ENCODE data around the gene SHANK1.
"Not testable (repeated sequence)": the region's sequence is repeated elsewhere in the genome, so short reads cannot be mapped to it uniquely, and the experiment has no call there.

Gene SHANK1

GRCh38 chr19:50719566-50719965 is at the start of gene SHANK1:
TSS of gene SHANK1 (minus strand) at chr19:50719802. CDS start at chr19:50716919, 2,883 bp downstream.
- H3K4me3 ChIP-seq (ENCODE audit: low read depth, low read length) = no peak within 1 kb of the TSS
- TF ChIP-seq CTCF (IDR thresholded peaks at IDR 0.05; ENCODE audit: borderline replicate concordance, insufficient read depth, low read depth, low read length) = no peak

- no peak overlapping the region for H3K4me3 ChIP-seq (ENCODE audit: low read depth, low read length)
- no peak for TF ChIP-seq CTCF (IDR thresholded peaks at IDR 0.05; ENCODE audit: borderline replicate concordance, insufficient read depth, low read depth, low read length)
Observed at GRCh38 chr19:50768277-50768676, 48.7 kb upstream of the SHANK1 start.

GRCh38 chr19:50767263-50767662 is 47.7 kb upstream of the SHANK1 start:
- H3K4me3 ChIP-seq (ENCODE audit: low read depth, low read length) = not testable (repeated sequence)

GRCh38 chr19:50766746-50767145 is 47.1 kb upstream of the SHANK1 start:
- not testable (repeated sequence) for H3K4me3 ChIP-seq (ENCODE audit: low read depth, low read length)

GRCh38 chr19:50764409-50764808 is 44.8 kb upstream of the SHANK1 start:
- H3K4me3 ChIP-seq (ENCODE audit: low read depth, low read length) = no peak overlapping the region
- TF ChIP-seq CTCF (IDR thresholded peaks at IDR 0.05; ENCODE audit: borderline replicate concordance, insufficient read depth, low read depth, low read length) = no peak

GRCh38 chr19:50763521-50763920 is 43.9 kb upstream of the SHANK1 start:
- not testable (repeated sequence) for H3K4me3 ChIP-seq (ENCODE audit: low read depth, low read length)

GRCh38 chr19:50761501-50761900 is 41.9 kb upstream of the SHANK1 start:
- H3K4me3 ChIP-seq (ENCODE audit: low read depth, low read length) = not testable (repeated sequence)

GRCh38 chr19:50759886-50760285 is 40.3 kb upstream of the SHANK1 start:
- no peak overlapping the region for H3K4me3 ChIP-seq (ENCODE audit: low read depth, low read length)
- no peak for TF ChIP-seq CTCF (IDR thresholded peaks at IDR 0.05; ENCODE audit: borderline replicate concordance, insufficient read depth, low read depth, low read length)

- H3K4me3 ChIP-seq (ENCODE audit: low read depth, low read length) = not testable (repeated sequence)
Observed at GRCh38 chr19:50759076-50759475, 39.5 kb upstream of the SHANK1 start.

- H3K4me3 ChIP-seq (ENCODE audit: low read depth, low read length) = not testable (repeated sequence)
Observed at GRCh38 chr19:50757624-50758023, 38.0 kb upstream of the SHANK1 start.

- not testable (repeated sequence) for H3K4me3 ChIP-seq (ENCODE audit: low read depth, low read length)
Observed at GRCh38 chr19:50756244-50756643, 36.6 kb upstream of the SHANK1 start.
